Activated B cell treated with CpG ODN at 0.5 μM for 24 hours (primary cell): ENCODE measurements around the gene SLCO3A1. TPM values are rescaled to one million over a fixed set of nuclear protein-coding genes. Genes with fewer than 3 reads are reported as not detected.

Experiments used
- ATAC-seq: fragments of 200-7000 bp; cut with Tn5 transposase; one replicate; pipeline ENCODE4 v1.10.0; 2021; ENCODE audit warnings: low read depth, mild to moderate bottlenecking, moderate library complexity
- CTCF ChIA-PET: fragments of 350-600 bp; sonication (Branson Sonifier 250); formaldehyde crosslinking; loops from one replicate; lab custom pipeline; 2021; ENCODE audit warnings: antibody characterized with exemption; lab: Charles Lee
- POLR2A ChIA-PET: fragments of 350-600 bp; sonication (Branson Sonifier 250); formaldehyde crosslinking; loops from one replicate; lab custom pipeline; 2021; ENCODE audit warnings: antibody characterized with exemption; lab: Charles Lee
- DNase-seq: peaks from one replicate; pipeline ENCODE4 v3.0.0; 2022
- H3K27ac Mint-ChIP-seq: one replicate; pipeline ENCODE4 v1.8.0; 2020; ENCODE audit warnings: mixed read lengths
- H3K27me3 Mint-ChIP-seq: one replicate; pipeline ENCODE4 v1.8.0; 2021; ENCODE audit warnings: mixed read lengths
- H3K36me3 Mint-ChIP-seq: one replicate; pipeline ENCODE4 v1.8.0; 2021; ENCODE audit warnings: low read depth, mixed read lengths
- H3K4me1 Mint-ChIP-seq: one replicate; pipeline ENCODE4 v1.8.0; 2021; ENCODE audit warnings: mixed read lengths
- H3K4me3 Mint-ChIP-seq: one replicate; pipeline ENCODE4 v1.8.0; 2020; ENCODE audit warnings: mild to moderate bottlenecking, mixed read lengths
- H3K9me3 Mint-ChIP-seq: one replicate; pipeline ENCODE4 v1.8.0; 2020; ENCODE audit warnings: mixed read lengths
- intact Hi-C: fragments of 100-400 bp; cut with micrococcal nuclease; formaldehyde crosslinking; loops from one replicate; pipeline ENCODE4 v1.15.1; 2024
- total RNA-seq: library from RNA; stranded (reverse); gene quantifications from 2 replicates; pipeline ENCODE4 v1.2.3, GENCODE V29; 2022
- TF ChIP-seq, protein P1 (sequence below): fragments of 200-600 bp; IDR thresholded peaks from one replicate; pipeline ENCODE4 v1.8.0; 2022; ENCODE audit warnings: antibody characterized with exemption, mild to moderate bottlenecking

SLCO3A1 gene
- total RNA-seq, 1 donor from 2014 or later = 0.82 TPM

DNA sequence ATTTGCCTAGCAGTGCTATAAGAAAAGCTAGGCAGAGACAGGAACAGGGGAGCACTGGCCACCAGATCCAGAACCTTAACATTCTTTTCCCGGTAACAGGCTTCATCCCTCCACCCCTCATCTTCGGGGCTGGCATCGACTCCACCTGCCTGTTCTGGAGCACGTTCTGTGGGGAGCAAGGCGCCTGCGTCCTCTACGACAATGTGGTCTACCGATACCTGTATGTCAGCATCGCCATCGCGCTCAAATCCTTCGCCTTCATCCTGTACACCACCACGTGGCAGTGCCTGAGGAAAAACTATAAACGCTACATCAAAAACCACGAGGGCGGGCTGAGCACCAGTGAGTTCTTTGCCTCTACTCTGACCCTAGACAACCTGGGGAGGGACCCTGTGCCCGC, 309.1 kb downstream of the SLCO3A1 start:
- TF ChIP-seq, protein P1, sequence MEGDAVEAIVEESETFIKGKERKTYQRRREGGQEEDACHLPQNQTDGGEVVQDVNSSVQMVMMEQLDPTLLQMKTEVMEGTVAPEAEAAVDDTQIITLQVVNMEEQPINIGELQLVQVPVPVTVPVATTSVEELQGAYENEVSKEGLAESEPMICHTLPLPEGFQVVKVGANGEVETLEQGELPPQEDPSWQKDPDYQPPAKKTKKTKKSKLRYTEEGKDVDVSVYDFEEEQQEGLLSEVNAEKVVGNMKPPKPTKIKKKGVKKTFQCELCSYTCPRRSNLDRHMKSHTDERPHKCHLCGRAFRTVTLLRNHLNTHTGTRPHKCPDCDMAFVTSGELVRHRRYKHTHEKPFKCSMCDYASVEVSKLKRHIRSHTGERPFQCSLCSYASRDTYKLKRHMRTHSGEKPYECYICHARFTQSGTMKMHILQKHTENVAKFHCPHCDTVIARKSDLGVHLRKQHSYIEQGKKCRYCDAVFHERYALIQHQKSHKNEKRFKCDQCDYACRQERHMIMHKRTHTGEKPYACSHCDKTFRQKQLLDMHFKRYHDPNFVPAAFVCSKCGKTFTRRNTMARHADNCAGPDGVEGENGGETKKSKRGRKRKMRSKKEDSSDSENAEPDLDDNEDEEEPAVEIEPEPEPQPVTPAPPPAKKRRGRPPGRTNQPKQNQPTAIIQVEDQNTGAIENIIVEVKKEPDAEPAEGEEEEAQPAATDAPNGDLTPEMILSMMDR = no peak
- Mint-ChIP-seq H3K27ac (no peak overlapping the region), H3K27me3 (no peaks in the 10 kb centered on the region), H3K9me3 (no peaks in the 10 kb centered on the region), H3K36me3 (no peaks in the 10 kb centered on the region), H3K4me3 (no peak overlapping the region), H3K4me1 (peaks cover 16% of the 10 kb centered on the region)
- no peak for DNase-seq
- no peak for ATAC-seq
- POLR2A ChIA-PET = interaction anchor here (0.6 kb wide), 1 partner anchor 44 kb away, joined by 3 read pairs; no protein-coding TSS in a partner anchor
- CTCF ChIA-PET = no interaction called here
- intact Hi-C loops = no loop called here

DNA sequence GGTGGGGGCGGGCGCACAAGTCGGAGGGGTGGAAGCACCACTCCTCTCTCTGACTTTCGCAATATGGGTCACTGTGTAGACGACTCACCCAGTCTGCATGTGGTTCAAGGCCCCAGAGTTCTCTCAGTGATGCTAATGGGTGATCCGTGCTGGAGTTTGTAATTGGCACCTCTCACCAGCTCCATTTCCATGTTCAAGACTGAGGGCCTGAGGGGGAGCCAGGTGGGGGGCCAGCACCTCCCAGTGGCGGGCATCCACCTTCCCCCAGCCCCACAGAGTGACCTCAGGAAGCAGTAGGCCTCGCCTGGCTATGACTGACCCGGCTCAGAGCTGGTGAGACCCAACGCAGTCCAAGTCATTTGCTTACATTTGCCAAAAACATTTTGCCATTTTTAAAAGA, 310.1 kb downstream of the SLCO3A1 start:
- POLR2A ChIA-PET = no interaction called here
- no peaks in the 10 kb centered on the region for H3K27me3 Mint-ChIP-seq
- no peak for ATAC-seq
- DNase-seq = no peak
- H3K36me3 Mint-ChIP-seq = no peaks in the 10 kb centered on the region
- CTCF ChIA-PET = no interaction called here
- no peak overlapping the region for H3K4me3 Mint-ChIP-seq
- intact Hi-C loops = no loop called here
- H3K27ac Mint-ChIP-seq = no peak overlapping the region
- peaks cover 12% of the 10 kb centered on the region for H3K4me1 Mint-ChIP-seq
- no peaks in the 10 kb centered on the region for H3K9me3 Mint-ChIP-seq
- TF ChIP-seq, protein P1 = no peak

DNA sequence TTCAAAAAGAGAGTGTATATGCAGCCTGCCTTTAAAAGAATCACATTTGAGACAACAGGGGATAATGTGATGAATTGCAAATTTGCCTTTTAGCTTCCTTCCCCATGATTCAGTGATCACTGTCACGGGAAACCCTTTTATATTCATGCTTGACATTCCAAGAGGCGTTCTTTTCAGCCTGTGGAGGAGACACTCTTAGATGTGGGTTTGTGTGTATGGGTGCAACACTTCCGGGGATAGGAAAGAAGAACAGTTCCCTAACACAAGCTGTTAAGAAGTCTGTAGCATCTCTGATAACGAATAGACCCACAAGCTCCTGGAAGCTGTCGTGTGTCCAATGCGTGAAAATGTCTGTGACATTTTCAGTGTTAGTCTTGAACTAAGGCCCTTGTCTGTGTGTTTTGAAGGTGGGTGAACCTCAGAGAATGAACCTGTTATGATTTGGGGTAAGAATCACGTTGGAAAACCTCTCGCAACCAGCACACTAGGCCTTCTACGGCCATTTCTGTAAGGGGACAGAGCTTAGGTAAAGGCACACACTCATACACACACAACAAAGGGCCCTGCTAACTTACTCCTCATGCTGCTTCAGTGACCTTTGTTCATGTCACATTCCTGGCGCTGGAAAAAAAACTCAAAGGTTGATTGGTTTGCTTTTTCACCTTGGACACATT, 311.0 kb downstream of the SLCO3A1 start:
- Mint-ChIP-seq H3K4me1 (peaks cover 9% of the 10 kb centered on the region), H3K27me3 (no peaks in the 10 kb centered on the region), H3K9me3 (no peaks in the 10 kb centered on the region), H3K36me3 (no peaks in the 10 kb centered on the region), H3K27ac (no peak overlapping the region), H3K4me3 (no peak overlapping the region)
- DNase-seq (no peak), ATAC-seq (no peak)
- ChIA-PET POLR2A (no interaction called here), CTCF (no interaction called here)
- intact Hi-C loops = no loop called here
- TF ChIP-seq, protein P1 = no peak

GRCh38 chr15:92165001-92165346, 311.5 kb downstream of the SLCO3A1 start:
- TF ChIP-seq, protein P1 = no peak
- ChIA-PET CTCF (no interaction called here), POLR2A (no interaction called here)
- H3K27ac Mint-ChIP-seq = no peak overlapping the region
- ATAC-seq (no peak), DNase-seq (no peak)
- no peaks in the 10 kb centered on the region for H3K36me3 Mint-ChIP-seq
- no peaks in the 10 kb centered on the region for H3K27me3 Mint-ChIP-seq
- H3K4me1 Mint-ChIP-seq = peaks cover 9% of the 10 kb centered on the region
- H3K4me3 Mint-ChIP-seq = no peak overlapping the region
- H3K9me3 Mint-ChIP-seq = no peaks in the 10 kb centered on the region
- intact Hi-C loops = no loop called here

DNA sequence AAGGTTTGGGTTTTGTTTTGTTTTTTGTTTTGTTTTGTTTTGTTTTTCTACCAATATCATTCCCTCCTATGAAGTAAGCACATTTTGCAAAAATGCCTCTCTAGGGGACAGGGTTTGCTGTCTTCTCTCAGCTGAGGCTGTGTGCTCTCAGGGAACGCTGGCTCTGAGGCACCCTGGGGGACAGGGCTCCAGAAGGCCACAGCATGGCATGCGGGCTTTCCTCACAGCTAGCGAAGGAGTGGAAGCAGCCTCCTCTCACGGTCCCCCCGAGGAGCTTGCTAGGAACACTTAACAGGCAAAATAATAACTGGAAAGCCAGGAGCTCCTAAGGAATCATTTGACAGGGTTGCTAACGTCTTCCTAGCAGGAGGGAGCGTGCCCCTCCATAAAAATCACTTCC, 312.5 kb downstream of the SLCO3A1 start:
- ATAC-seq (no peak), DNase-seq (no peak)
- Mint-ChIP-seq H3K4me1 (peaks cover 4% of the 10 kb centered on the region), H3K27me3 (no peaks in the 10 kb centered on the region), H3K27ac (no peak overlapping the region), H3K4me3 (no peak overlapping the region), H3K36me3 (no peaks in the 10 kb centered on the region), H3K9me3 (no peaks in the 10 kb centered on the region)
- CTCF ChIA-PET = no interaction called here
- TF ChIP-seq, protein P1 = no peak
- POLR2A ChIA-PET = no interaction called here
- intact Hi-C loops = no loop called here
